Measurements from ENCODE around the gene NUDT22.

NUDT22 gene

DNA sequence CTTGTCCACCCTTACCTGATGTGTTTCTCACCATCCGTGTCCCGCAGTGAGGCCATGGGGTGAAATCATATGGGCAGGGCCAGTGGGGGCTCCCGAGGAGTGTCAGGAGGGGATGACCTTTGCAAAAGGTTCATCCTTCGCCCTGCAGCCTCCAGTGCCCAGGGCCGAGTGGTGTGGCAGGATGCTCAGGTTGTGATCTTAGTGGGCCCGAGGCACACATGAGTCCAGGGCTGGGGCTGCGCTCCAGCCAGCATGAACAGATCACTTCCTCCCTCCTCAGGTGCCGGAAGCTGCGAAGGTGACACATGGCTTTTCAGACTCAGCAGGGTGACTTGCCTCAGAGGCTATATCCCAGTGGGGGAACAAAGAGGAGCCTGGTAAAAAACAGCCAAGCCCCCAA, 12.0 kb downstream of the NUDT22 start:
- TF ChIP-seq GATA2 (IDR thresholded peaks at IDR 0.05; ENCODE audit: low read depth, low read length) (no peak), GATA3 (IDR thresholded peaks at IDR 0.05; ENCODE audit: low read depth, low read length) (no peak)

DNA sequence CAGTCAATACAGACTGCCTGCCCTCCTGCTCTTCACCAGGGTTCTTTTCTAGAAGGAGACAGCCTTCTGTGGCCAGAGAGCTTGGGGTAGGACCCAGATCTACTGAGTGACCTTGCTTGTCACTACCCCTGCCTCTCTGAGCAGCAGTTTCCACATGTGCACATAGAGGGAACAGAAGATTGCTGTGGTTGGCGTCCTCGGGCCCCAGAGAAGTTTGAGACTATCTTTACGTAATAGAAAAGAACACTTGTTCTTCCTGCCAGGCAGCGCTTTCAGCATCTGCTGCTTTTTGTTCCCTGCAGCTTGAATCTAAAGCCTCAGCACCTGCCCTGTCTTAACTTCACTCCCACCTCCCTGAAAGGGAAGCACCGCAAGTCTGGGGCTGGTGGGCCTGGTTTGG, 12.9 kb downstream of the NUDT22 start:
- TF ChIP-seq GATA3 (IDR thresholded peaks at IDR 0.05; ENCODE audit: low read depth, low read length) (no peak), GATA2 (IDR thresholded peaks at IDR 0.05; ENCODE audit: low read depth, low read length) (no peak)

DNA sequence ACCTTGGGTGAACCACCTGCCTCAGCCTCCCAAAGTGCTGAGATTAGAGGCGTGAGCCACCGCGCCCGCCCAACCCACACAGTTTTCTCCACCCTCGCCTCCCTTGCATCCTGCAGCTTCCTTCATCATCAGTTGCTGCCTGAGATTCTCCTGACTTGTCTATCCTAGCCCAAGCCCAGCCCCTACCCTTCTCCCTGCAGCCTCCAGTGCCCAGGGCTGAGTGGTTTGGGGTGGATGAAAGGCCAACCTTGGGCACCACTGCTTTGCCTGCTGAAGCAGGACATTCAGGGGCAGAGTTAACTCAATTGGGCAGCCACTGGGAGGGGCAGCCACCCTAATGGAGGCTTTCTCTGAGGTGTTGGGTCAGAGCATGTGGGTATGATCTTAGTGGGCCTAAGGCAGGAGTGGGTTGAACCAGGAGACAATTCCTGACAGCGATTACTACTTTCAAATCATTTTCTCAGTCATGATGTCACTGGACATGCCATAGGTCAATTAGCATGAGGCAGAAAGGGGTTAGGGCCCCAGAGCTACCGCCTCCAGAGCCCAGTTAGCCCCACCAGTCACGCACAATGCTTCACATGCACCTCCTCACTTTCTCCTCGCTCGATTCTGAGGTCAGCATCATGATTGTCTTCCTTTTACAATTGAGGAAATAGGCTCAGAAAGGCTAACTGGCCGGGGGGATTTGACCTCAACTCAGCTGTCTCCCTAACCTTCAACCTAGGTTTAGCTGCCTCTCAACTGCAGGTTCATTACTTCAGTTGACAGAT, 13.8 kb downstream of the NUDT22 start:
- no peak for TF ChIP-seq GATA2 (IDR thresholded peaks at IDR 0.05; ENCODE audit: low read depth, low read length)
- TF ChIP-seq GATA3 (IDR thresholded peaks at IDR 0.05; ENCODE audit: low read depth, low read length) = no peak

DNA sequence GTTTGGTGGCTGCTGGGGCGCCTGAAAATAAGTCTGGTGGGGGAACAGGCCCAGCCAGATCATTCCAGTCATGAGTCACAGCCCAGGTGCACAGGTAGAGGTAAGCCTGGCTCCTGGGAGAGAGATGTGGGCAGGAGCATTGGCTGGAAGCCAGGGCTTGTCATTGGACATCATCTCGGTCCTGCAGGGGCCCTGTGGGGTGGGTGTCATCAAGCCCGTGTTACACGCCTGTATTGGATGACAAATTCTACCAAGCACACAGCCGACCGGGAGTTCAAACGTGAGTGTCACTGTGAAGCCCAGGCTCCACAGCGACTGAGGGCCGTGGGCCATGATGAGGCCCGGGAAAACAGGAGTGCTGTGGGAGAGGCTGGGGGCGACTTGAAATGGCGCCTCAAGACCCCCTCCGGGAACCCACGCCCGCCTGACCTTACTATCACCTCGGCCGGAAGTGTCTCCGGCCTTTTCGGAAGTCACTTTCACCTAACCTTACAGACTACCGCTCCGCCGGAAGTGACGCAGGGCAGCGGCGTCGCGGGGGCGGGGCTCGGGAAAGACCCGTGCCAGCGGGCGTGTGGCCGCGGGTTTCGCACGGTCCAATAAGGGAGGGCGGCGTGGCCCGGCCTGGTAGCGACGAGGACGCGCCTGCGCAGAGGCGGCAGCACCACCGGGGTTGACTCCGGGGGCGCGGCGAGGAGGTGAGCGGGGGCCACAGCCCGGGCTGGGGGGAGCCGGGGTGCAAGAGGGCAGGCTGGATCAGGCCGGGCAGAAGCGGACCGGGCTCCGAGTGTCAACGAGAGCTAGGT, 14.6 kb downstream of the NUDT22 start, which contains the start of gene FKBP2:
FKBP2 (plus strand) TSS at position 661 of the 806 bp plus-strand sequence. CDS start 1,293 bp downstream, outside the sequence.
- TF ChIP-seq GATA2 (IDR thresholded peaks at IDR 0.05; ENCODE audit: low read depth, low read length) (no peak), GATA3 (IDR thresholded peaks at IDR 0.05; ENCODE audit: low read depth, low read length) (no peak)

DNA sequence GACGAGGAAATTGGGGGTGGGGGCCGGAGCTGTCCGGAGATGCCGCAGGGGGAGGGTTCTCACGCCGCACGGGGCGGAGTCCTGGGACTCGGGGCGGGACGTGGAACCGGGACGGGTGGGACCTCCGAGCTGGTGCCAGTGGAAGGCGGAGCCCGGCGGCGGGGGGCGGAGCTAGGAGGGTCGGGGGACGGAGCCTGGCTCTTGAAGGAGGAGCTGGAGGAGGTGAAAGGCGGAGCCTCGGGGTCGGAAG, 15.1 kb downstream of the NUDT22 start:
- TF ChIP-seq GATA3 (IDR thresholded peaks at IDR 0.05; ENCODE audit: low read depth, low read length) = no peak
- TF ChIP-seq GATA2 (IDR thresholded peaks at IDR 0.05; ENCODE audit: low read depth, low read length) = no peak

DNA sequence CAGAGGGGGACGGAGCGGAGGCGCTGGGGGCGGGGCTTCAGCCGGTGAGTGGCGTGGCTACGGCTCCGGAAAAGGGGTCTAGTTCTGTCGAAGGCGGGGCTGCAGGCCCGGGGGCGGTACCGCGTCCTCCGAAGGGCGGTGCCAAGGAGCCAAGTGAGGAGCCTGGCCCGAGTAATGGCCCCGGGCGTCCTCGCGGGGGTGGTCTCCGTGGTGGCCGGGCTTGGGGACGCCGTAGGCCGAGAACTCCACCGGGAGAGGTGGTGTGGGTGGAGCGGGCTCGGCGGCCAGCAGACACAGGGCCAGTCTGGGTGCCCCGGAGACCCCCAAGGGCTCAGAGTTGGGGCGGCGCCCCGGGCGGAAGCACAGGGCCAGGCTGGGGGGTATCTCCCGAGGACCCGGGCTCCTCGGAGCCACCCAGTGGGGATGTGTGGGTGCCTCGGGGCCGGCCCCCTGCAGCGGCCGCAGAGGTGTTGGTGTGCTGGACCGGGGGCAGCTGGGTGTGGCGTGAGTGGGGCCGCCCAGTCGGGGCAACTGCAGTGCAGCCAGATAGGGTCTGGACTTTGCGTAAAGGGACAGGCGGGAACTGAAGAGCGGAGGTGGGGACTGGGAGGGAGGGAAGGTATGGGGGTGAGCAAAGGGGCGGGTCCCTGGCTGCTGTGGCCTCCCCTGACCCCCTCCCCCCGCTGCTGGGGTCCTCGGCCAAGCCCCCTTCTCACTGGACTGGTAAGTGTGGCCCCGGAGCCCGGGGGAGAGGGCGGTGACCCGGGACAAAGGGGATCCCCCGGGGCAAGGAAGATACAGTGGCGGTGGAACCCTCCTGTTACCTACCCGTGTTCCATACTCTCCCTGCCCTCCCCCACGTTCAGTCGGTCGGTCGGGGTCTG, 15.7 kb downstream of the NUDT22 start:
- no peak for TF ChIP-seq GATA2 (IDR thresholded peaks at IDR 0.05; ENCODE audit: low read depth, low read length)

DNA sequence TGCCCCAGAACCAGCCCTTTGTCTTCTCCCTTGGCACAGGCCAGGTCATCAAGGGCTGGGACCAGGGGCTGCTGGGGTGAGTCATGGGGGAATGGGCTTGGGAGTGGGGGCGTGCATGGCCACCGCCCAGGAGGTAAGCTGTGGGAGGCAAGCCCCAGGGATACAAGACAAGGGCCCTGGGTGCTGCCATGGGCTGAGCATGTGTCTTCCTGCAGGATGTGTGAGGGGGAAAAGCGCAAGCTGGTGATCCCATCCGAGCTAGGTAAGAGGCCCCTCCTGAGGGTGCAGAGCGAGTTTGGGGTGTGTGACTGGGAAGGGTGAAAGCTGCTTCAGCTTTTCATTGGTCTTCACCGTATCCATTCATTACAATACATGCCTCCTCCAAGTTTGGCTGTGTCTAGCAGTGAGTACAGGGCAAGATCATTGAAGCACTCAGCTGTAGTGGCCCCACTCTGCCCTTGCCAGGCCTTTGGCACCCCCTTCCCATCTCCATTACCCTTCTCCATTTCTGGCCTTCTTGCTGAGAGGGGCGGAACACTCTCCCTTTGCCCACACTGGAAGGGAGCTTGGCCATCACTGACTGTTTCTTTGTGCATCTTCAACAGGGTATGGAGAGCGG, 17.3 kb downstream of the NUDT22 start:
- TF ChIP-seq GATA2 (IDR thresholded peaks at IDR 0.05; ENCODE audit: low read depth, low read length) (no peak), GATA3 (IDR thresholded peaks at IDR 0.05; ENCODE audit: low read depth, low read length) (no peak)

DNA sequence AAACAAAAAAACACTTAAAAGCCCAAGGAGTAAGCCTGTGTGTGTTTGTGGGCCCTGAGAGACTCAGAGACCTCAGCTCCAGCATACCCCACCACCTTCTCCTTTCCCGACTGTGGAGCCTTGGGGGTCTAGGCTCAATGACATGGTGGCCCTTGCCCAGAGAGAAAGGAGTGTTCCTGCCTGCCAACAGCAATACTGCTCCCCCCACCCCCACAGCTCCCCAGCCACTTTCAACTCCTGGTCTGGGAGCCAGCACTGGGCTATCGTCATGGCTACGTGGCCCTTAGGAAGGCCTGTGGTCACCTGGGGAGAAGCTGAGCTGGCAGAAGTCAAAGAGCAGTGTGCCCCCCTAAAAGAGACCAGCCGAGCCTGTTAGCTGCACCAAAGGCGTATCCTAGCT, 18.0 kb downstream of the NUDT22 start:
- no peak for TF ChIP-seq GATA3 (IDR thresholded peaks at IDR 0.05; ENCODE audit: low read depth, low read length)
- no peak for TF ChIP-seq GATA2 (IDR thresholded peaks at IDR 0.05; ENCODE audit: low read depth, low read length)

DNA sequence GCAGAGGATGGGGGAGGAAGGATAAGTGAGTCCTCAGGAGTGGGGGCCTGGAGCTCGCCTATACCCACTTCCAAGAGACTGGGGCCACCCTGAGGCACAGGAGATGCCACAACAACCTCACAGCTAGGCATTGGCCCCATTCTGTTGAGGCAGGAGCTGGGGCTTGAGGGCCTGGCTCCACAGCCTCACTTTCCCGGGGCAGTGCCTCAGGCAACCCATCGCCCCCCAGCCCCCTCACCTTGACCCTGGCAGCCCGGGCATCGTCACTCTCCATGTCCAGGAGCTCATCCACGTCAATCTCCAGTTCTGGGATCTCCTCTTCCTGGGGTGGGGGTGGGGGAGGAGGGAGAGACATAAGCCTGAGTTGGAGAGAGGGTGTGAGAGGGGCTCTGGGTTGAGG, 18.9 kb downstream of the NUDT22 start:
- TF ChIP-seq GATA3 (IDR thresholded peaks at IDR 0.05; ENCODE audit: low read depth, low read length) (no peak), GATA2 (IDR thresholded peaks at IDR 0.05; ENCODE audit: low read depth, low read length) (no peak)

DNA sequence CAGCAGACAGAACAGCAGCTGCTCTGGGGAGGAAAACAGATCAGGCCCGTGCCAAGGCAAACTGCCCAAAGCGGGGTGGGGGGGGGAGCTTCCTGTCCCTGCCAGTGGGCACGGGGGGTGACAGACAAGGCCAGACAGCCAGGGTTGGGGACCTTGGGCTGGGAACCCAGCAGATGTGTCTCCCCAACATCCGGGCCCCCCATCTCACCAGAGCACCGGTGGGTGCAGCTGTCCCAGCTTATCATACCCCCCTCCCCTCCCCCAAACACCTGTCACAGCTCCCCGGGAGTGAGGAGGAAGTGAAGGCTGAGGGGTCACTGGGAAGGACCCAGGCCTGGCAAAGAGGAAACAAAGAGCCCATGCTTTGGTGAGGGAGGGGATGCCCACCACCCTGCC, 19.3 kb downstream of the NUDT22 start:
- TF ChIP-seq GATA3 (IDR thresholded peaks at IDR 0.05; ENCODE audit: low read depth, low read length) (no peak), GATA2 (IDR thresholded peaks at IDR 0.05; ENCODE audit: low read depth, low read length) (no peak)

DNA sequence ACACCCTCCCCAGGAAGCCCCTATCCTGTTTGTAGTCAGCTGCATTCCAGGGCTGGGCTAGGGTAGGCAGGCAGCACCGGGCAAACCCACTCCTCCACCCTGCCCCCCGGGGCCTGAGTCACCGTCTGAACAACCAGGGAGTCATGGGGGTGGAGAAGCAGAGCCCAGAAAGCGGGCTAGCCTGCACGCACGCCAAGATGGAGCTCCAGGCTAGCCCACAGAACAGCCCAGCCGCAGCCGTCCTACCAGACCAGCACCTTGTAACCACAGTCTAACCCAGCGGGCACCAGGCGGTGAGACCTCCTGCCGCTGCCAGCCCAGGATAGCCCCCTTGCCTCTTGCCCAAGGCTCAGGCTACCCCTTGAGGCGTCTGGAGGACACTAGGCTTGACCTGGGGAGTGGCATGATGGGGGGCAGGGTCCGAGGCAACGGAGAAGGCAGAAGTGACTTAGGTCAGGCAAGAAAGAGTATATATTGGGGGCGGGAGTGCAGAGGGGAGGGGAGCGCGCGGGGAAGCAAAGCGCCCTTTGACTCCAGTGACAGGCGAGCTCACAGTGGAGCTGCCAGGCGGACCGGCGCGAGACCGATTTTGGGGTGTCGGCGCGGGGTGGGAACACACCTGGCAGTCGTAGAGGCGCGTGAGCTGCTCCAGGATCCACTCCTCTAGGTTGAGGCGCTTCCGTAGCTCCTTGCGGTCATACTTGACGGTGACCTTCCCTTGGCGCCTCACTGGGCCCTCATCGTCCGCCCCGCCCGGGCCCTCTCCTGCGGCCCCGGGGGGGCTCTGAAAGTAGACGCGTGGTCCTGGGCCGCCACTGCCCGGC, 19.9 kb downstream of the NUDT22 start:
- TF ChIP-seq GATA3 (IDR thresholded peaks at IDR 0.05; ENCODE audit: low read depth, low read length) (no peak), GATA2 (IDR thresholded peaks at IDR 0.05; ENCODE audit: low read depth, low read length) (no peak)

DNA sequence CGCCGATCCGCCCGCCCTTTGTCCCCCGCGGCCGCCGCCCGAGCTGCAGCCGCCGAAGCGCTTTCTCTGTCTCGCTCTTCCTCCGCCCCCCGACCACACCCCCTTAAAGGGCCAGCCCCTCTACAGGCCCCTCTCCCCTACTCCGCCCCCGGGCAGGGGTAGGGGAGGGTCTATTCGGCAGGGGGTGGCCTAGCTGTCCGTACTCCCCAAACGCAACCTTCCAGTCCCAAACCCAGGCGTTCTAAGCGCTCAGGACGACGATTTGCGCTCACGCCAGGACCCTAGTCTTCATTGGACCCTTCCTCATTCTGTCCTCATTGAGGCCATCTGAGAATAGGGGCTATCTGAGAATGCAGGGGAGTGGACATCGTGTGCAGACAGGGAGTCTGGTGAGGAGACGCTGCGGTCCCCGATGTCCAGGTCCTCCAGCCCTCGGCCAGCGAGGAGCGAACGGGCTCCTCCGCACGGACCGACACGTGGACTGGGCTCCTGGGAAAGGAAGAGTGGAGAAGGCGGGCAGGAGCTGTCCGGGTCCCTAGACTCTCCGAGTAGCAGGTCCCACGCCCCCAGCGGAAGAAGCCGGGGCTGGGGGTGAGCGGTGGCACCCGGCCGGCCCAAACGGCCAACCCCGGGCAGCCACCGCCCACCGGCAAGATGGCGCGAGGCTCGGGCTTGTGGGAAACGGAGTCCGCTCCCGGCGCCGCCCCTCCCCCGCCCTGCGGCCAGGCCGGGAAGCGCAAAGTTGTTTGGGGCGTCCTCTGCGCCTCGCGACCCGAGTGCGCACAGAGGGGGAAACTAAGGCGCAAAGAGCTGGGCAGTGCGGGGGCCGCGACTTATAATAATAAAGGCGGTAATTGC, 21.0 kb downstream of the NUDT22 start, which contains the start of gene PPP1R14B:
PPP1R14B (minus strand) TSS at position 73 of the 858 bp plus-strand sequence. CDS start 270 bp downstream, outside the sequence.
- no peak for TF ChIP-seq GATA3 (IDR thresholded peaks at IDR 0.05; ENCODE audit: low read depth, low read length)
- no peak for TF ChIP-seq GATA2 (IDR thresholded peaks at IDR 0.05; ENCODE audit: low read depth, low read length)
